ENCODE results near the gene ZNF385A.
A peak's percentile ranks its signal among the peaks of the same experiment; 100 is the strongest.

DNA sequence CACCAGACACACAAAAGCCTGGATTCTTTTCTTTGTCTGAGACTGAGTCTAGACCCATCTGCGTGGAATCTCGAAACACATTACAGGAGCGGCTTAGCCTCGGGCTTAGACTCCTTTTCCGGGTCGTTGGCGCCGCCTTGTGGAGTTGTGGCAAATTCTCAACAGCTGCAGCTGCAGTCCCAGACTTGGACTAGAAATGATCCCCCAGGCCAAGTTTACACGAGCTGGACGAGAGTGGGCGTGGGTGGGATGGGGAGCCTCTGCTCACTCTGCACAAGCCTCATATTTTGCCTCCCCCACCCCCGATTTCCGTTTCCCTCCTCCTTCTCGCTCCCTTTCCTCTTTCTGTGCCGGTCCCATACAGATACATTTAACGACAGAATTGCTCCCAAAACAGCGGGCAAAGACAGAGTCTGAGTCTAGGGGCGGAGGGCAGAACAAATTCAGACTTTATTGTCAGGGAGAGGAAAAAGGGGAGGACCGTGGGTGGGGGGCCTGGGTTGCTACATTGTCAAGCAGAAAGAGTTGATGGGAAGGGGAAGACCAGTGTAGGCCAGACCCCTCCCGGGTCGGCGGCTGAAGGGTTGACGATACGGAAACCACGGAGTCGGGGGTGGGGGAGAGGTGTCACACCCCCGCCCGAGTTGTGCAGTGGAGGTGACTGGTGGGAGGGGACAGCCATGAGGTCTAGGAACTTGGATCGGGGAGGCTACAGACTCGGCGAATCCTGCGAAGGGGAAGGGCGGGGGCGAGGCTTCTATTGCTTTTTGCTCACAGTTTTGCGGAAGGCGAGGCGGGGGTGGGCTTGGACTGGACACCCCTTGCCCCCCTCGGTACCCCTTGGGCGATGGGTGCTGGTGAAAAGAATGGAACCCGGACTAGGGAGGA, 15.6 kb downstream of the ZNF385A start:
- TF ChIP-seq, protein P1, sequence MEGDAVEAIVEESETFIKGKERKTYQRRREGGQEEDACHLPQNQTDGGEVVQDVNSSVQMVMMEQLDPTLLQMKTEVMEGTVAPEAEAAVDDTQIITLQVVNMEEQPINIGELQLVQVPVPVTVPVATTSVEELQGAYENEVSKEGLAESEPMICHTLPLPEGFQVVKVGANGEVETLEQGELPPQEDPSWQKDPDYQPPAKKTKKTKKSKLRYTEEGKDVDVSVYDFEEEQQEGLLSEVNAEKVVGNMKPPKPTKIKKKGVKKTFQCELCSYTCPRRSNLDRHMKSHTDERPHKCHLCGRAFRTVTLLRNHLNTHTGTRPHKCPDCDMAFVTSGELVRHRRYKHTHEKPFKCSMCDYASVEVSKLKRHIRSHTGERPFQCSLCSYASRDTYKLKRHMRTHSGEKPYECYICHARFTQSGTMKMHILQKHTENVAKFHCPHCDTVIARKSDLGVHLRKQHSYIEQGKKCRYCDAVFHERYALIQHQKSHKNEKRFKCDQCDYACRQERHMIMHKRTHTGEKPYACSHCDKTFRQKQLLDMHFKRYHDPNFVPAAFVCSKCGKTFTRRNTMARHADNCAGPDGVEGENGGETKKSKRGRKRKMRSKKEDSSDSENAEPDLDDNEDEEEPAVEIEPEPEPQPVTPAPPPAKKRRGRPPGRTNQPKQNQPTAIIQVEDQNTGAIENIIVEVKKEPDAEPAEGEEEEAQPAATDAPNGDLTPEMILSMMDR (IDR thresholded peaks at IDR 0.05; ENCODE audit: low read depth, low read length, missing input control): peak; percentile 69
- TF ChIP-seq YY1 (IDR thresholded peaks at IDR 0.05): no peak
- TF ChIP-seq, protein P2, sequence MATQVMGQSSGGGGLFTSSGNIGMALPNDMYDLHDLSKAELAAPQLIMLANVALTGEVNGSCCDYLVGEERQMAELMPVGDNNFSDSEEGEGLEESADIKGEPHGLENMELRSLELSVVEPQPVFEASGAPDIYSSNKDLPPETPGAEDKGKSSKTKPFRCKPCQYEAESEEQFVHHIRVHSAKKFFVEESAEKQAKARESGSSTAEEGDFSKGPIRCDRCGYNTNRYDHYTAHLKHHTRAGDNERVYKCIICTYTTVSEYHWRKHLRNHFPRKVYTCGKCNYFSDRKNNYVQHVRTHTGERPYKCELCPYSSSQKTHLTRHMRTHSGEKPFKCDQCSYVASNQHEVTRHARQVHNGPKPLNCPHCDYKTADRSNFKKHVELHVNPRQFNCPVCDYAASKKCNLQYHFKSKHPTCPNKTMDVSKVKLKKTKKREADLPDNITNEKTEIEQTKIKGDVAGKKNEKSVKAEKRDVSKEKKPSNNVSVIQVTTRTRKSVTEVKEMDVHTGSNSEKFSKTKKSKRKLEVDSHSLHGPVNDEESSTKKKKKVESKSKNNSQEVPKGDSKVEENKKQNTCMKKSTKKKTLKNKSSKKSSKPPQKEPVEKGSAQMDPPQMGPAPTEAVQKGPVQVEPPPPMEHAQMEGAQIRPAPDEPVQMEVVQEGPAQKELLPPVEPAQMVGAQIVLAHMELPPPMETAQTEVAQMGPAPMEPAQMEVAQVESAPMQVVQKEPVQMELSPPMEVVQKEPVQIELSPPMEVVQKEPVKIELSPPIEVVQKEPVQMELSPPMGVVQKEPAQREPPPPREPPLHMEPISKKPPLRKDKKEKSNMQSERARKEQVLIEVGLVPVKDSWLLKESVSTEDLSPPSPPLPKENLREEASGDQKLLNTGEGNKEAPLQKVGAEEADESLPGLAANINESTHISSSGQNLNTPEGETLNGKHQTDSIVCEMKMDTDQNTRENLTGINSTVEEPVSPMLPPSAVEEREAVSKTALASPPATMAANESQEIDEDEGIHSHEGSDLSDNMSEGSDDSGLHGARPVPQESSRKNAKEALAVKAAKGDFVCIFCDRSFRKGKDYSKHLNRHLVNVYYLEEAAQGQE (IDR thresholded peaks at IDR 0.05): no peak
- TF ChIP-seq, protein P3, sequence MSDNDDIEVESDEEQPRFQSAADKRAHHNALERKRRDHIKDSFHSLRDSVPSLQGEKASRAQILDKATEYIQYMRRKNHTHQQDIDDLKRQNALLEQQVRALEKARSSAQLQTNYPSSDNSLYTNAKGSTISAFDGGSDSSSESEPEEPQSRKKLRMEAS (IDR thresholded peaks at IDR 0.05): no peak
- TF ChIP-seq JUND (IDR thresholded peaks at IDR 0.05): no peak
- TF ChIP-seq FOXA1 (IDR thresholded peaks at IDR 0.05): no peak
- no peak for TF ChIP-seq SP1 (IDR thresholded peaks at IDR 0.05)
- TF ChIP-seq RXRA (IDR thresholded peaks at IDR 0.05): no peak
- no peak for TF ChIP-seq HNF4G (IDR thresholded peaks at IDR 0.05)
